NCI-H345 treated with DMSO at 0.1 percent for 48 hours (cell line): ENCODE data around the gene CCDC88B.
"Not testable (repeated sequence)": the region's sequence is repeated elsewhere in the genome, so short reads cannot be mapped to it uniquely, and the experiment has no call there.

Experiments
- DNase-seq: peaks from one replicate; lab custom pipeline; 2025; ENCODE audit not compliant: unreplicated experiment; lab: John Stamatoyannopoulos, UW

CCDC88B gene

DNA sequence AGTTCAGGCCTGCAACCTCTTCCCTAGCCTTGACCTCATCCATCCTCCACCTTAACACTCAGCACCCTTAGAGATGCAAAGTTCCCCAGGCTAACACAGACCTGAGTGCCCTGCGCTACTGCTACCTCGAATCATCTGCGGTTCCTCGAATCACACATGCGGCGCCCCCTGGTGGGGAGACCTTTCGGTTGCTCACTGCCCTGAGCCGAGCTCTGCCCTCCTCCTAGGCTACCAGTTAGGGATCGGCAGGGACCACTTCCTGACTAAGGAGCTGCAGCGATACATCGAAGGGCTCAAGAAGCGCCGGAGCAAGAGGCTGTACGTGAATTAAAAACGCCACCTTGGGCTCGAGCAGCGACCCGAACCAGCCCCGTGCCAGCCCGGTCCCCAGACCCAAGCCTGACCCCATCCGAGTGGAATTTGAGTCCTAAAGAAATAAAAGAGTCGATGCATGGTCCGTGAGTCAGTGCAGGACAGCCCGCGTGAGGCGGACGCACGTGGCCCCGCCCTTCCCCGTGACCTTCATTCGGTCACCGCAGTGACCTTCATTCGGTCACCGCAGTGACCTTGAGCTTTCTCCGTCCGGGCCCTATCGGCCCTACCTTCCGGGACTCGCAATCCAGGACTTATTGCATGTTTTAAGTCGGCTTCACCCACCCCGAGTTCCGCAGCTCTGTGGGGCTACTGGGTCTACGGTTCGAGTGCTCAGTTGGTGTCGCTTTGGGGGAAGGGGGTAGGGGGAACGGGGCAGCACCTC, 35.5 kb upstream of the CCDC88B start:
- peak; percentile 84 for DNase-seq

DNA sequence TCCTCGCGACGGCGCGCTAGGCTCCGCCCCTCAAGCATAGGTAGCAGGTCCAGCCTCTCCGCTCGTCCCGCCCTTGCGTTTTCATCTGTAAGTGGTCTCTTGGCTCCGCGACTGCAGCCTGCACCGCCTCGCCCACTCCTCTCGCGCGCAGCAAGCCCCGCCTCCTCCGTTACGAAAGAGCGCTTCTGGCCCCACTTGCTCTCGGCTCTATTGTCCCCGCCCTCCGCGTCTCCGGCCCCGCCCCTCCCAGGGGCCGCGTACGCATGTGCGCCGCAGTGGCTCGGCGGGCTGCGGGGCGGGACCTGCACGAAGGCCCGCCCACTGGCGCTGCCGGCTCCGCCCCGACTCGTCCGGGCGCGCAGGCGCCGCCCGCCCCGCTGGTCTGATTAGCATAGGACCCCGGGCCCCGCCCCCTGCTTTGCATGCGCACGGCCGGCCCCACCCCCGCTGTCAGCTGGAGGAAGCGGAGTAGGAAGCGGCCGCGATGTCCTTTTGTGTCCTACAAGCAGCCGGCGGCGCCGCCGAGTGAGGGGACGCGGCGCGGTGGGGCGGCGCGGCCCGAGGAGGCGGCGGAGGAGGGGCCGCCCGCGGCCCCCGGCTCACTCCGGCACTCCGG, 34.8 kb upstream of the CCDC88B start, which contains the start of gene ESRRA:
Gene ESRRA, plus strand, starts transcription at position 450 of the 616 bp plus-strand sequence. CDS start 1,656 bp downstream, outside the sequence.
- peak; percentile 100 for DNase-seq

DNA sequence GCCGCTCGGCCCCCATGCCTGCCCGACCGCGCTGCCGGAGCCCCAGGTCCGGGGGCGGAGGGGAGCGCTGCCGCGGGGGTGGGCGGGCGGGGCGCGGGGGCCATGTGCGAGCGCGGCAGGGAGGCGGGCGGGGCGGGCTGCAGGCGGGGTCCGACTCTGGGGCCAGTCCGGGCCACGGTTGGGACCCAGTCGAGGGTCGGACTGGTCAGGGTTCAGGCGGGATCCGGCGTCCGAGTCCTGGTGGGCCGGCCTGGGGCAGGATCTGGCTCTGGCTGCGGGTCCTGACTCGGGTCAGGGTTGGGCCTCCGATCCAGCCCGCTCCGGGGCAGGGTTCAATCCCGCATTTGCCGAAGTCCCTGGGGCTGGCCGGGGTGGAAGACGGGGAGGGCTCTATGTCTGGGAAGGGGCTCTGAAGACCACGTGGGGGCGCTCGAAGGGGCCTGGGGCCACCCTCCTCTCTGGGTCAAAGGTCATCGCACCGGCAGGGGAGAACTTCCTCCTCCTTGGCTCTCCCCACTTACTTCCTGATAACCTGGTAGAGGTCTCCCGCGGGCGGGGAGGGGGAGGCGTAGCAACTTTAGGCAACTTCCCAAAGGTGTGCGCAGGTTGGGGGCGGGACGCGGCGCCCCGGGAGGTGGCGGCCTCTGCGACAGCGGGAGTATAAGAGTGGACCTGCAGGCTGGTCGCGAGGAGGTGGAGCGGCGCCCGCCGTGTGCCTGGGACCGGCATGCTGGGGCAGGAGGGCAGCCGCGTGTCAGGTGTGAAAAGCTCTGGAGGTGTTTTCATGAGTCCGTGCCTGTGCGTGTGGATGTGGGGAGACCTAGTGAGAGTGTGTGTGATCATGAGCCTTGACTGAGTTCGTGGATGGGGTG, 34.1 kb upstream of the CCDC88B start:
- DNase-seq, result peak; percentile 19

DNA sequence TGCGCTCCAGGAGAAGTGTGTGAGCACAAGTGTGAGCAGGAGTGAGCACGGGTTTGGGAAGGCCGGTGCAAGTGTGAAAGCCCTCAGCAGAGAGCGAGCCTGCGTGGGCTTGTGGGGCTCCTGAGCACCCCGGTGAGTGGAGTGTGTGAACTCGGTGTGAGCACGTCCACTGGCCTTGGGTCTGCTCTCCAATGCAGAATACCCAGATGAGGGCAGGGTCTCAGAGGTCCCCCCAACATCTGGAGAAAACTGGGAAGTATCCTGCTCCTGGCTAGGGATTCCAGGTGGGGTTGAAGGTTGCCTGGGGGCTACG, 33.5 kb upstream of the CCDC88B start:
- no peak for DNase-seq

DNA sequence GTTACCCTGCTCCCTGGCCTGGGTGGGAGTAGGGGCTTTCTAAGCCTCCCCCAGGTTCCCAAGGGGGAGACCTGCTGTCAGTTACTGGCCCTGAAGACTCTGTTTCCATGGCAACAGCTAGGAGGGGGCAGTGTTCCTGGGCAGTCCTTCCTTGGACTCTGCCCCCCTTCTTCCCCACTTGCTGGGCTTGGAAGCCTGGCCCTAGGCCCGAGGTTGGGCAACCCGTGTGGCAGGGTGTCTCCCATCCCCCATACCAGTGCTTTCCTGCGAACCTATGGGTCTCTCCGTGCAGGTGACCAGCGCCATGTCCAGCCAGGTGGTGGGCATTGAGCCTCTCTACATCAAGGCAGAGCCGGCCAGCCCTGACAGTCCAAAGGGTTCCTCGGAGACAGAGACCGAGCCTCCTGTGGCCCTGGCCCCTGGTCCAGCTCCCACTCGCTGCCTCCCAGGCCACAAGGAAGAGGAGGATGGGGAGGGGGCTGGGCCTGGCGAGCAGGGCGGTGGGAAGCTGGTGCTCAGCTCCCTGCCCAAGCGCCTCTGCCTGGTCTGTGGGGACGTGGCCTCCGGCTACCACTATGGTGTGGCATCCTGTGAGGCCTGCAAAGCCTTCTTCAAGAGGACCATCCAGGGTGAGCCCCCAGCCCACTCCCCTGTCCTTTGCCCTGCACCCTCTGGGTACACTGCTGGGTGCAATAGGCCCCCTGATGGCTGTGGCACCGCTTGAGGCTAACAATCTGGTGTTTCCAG, 33.0 kb upstream of the CCDC88B start:
- no peak for DNase-seq

- not testable (repeated sequence) for DNase-seq
These were observed 32.2 kb upstream of the CCDC88B start for GRCh38 chr11:64307795-64308194.

GRCh38 chr11:64312947-64313346, 27.1 kb upstream of the CCDC88B start:
- no peak for DNase-seq

- DNase-seq, result no peak
These were observed 26.4 kb upstream of the CCDC88B start for GRCh38 chr11:64313491-64314145.

- no peak for DNase-seq
These were observed 25.7 kb upstream of the CCDC88B start for GRCh38 chr11:64314146-64314804.

DNA sequence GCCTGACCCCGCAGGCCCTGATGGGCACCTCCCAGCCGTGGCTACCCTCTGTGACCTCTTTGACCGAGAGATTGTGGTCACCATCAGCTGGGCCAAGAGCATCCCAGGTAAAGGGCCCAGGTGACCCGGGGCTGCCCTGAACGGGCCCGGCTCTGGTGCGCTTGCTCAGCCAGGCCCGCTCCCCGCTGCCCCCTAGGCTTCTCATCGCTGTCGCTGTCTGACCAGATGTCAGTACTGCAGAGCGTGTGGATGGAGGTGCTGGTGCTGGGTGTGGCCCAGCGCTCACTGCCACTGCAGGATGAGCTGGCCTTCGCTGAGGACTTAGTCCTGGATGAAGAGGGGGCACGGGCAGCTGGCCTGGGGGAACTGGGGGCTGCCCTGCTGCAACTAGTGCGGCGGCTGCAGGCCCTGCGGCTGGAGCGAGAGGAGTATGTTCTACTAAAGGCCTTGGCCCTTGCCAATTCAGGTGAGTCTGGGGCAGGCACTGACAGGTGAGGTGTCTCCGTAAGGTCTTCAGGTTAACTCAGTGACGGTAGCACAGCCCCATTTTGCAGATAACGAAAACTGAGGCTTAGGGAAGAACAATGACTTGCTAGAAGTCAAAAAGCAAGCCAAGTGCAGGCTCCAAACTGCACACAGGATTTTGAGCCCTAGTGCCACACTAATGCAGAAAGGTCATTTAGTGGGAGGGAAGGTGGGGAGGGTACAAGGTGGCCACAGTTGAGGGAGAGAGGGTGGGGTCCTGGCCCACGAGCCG, 25.0 kb upstream of the CCDC88B start:
- DNase-seq, result no peak

- not testable (repeated sequence) for DNase-seq
These were observed 24.1 kb upstream of the CCDC88B start for GRCh38 chr11:64315667-64316526.

DNA sequence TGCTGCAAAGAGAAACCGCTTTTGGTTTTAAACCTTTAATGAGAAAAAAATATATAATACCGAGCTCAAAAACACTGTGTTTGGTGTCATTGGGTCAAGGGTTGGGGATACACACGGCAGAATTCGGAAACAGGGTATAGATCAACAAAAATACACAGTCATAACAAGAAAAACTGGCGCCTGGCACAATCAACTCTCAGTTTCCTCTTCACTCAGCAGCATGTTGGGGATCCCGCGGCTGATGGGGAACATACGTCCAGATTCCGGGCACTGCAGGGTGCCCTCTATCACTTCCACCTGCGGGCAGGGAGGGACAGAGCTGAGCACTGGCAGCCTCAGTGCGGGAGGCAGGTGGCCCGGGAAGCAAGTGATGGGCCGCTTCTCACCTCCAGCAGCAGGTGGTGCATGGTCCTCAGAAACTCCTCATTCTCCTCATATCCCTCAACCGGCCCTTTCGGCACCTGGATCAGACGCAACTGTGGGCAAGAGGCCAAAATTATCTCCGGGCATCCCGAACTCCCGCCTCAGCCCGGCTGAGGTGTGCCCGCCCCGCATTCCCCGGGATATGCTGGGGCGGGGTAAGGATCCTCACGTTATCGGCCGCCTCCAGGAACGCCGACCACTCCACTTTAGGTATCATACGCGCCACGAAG, 23.2 kb upstream of the CCDC88B start:
- DNase-seq, result no peak

DNA sequence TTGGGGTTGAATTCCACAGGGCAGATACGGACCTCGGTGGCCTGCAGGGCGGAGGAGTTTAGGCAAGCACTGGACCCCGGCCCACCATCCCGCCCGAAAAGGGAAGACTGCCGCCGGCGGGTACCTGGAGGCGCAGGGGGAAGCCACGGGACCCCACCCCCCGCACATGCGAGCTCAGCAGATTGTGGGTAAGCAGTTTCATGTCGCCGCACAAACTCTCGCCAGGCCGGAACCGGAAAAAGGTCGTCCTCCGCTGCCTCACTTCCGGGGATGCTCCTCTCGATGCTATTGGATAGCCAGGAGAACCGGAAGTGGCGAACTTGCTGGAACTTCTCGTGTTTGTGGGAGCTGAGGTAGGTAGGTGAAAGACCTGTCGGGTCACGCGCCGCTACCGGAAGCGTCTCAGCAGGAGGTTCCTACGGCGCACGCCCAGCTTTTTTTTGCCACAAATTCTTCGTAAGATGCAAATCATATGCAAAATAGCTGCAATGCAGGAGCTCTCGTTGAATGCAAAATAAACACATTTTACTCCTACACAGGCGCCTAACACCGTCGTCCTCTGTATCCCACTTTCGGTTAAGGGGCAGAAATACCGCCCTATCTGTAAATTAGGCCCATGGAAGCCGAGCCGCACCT, 22.6 kb upstream of the CCDC88B start, which contains the start of gene TRMT112:
Gene TRMT112, minus strand, starts transcription at position 235 of the 636 bp plus-strand sequence. Its CDS starts 33 bp downstream, at position 202.
- peak; percentile 98 for DNase-seq

DNA sequence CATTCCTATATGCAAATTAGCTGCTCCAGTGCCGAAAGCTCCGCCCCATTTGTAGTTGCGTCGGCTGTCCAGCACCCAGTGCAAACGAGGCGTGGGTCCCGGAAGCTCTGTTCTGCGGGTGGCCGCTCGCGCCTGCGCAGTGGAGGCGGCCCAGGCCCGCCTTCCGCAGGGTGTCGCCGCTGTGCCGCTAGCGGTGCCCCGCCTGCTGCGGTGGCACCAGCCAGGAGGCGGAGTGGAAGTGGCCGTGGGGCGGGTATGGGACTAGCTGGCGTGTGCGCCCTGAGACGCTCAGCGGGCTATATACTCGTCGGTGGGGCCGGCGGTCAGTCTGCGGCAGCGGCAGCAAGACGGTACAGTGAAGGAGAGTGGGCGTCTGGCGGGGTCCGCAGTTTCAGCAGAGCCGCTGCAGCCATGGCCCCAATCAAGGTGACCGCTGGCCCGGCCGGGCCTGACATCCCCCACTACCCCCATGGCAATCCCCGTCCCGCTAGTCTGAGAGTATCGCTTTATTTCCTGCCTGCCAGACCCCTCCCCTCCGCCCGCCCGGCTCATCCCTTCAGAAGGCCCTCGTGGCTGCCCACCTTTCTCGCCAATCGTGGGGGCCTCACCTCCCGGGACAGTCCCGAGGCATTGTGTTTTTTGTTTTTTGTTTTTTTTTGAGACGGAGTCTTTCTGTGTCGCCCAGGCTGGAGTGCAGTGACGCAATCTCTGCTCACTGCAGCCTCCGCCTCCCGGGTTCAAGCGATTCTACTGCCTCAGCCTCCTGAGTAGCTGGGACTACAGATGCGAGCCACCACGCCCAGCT, 21.8 kb upstream of the CCDC88B start, which contains the start of gene PRDX5:
Gene PRDX5, plus strand, starts transcription at position 161 of the 805 bp plus-strand sequence. Its CDS starts 95 bp downstream, at position 256.
- peak; percentile 96 for DNase-seq

DNA sequence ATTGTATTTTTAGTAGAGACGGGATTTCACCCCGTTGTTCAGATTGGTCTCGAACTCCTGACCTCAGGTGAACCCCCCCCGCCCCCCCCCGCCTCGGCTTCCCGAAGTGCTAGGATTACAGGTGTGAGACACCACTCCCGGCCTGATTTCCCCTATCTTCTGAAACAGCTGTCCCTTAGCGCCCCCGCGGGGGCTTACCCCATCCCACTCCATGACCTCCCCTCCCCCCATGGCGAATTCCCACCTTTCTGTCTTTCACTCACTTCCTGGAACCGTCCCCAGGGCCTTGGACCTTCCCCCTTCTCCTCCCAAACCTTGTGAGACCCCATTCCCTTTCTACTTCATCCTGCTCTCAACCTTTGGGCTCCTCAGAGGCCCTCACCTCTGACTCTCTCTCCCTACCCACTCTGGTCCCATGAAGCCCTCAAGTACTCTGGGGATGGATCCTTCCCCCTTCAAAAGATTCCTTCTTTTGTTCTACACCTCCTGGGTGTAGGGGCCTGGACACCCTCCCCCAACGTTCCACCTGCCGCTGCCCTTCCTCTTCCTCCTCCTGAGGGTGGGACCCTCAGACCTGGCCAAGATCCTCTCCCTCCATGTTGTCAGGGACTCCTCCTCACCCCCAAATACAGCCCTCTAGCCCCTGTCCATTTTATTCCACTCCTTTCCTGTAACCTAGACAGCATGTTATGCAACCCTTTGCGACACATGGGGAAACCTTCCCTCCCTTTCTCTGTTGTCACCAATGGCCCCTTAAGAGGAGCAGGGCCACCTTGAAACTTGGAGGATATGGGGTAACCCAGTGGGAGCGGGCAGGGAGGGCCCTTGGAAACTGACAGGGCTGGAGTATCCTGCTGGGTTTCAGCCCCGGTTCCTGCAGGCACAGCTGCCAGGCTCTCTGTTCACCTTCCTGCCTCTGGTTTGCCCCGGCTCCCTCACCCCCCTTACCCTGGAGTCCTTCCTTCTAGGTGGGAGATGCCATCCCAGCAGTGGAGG, 20.9 kb upstream of the CCDC88B start:
- no peak for DNase-seq
